ENCODE results near the gene CD99L2.

Gene CD99L2

DNA sequence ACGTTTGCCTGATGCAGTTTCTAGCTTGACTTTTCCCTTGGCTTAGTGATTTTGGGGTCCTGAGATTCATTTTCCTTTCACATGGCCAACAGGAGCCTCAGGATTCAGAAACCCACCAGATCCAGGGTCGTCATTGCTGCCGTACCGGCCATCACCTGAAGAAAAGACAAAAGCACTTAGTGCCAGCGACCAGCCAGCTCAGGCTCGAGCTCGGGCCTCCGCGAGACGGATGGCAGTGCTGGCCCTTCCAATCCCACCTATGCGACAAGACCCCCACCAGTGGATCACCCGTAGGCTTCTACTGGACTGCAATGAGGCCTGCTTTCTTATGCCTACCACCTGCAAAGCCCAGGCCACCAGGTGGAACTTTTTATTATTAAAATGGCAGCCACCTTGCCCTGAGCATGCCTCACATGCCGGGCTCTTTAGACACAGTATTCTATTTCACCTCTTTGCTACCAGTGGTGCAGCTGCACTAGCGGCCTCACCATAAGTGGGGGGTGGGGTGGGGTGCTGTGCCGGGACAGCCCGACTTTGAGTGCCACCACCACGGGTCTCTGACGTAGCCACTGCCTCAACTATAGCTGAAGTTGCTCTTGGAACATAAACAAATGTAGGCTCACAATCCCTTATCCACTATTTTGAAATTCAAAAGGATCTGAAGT lies 121.0 kb downstream of the CD99L2 start:
- TF ChIP-seq, protein P1, sequence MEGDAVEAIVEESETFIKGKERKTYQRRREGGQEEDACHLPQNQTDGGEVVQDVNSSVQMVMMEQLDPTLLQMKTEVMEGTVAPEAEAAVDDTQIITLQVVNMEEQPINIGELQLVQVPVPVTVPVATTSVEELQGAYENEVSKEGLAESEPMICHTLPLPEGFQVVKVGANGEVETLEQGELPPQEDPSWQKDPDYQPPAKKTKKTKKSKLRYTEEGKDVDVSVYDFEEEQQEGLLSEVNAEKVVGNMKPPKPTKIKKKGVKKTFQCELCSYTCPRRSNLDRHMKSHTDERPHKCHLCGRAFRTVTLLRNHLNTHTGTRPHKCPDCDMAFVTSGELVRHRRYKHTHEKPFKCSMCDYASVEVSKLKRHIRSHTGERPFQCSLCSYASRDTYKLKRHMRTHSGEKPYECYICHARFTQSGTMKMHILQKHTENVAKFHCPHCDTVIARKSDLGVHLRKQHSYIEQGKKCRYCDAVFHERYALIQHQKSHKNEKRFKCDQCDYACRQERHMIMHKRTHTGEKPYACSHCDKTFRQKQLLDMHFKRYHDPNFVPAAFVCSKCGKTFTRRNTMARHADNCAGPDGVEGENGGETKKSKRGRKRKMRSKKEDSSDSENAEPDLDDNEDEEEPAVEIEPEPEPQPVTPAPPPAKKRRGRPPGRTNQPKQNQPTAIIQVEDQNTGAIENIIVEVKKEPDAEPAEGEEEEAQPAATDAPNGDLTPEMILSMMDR (IDR thresholded peaks at IDR 0.05; ENCODE audit: insufficient read depth, low read length, missing control alignments): no peak
- DNase-seq (ENCODE audit: low read depth, low spot score): no peak
- H3K4me3 ChIP-seq (ENCODE audit: low read depth, low read length): no peak overlapping the region
- CTCF ChIA-PET: interaction anchor here (1.0 to 12.7 kb wide), 3 partner anchors 242 to 304 kb away, joined by 3 to 208 read pairs (median 4); no protein-coding TSS in a partner anchor
- POLR2A ChIA-PET: no interaction called here

DNA sequence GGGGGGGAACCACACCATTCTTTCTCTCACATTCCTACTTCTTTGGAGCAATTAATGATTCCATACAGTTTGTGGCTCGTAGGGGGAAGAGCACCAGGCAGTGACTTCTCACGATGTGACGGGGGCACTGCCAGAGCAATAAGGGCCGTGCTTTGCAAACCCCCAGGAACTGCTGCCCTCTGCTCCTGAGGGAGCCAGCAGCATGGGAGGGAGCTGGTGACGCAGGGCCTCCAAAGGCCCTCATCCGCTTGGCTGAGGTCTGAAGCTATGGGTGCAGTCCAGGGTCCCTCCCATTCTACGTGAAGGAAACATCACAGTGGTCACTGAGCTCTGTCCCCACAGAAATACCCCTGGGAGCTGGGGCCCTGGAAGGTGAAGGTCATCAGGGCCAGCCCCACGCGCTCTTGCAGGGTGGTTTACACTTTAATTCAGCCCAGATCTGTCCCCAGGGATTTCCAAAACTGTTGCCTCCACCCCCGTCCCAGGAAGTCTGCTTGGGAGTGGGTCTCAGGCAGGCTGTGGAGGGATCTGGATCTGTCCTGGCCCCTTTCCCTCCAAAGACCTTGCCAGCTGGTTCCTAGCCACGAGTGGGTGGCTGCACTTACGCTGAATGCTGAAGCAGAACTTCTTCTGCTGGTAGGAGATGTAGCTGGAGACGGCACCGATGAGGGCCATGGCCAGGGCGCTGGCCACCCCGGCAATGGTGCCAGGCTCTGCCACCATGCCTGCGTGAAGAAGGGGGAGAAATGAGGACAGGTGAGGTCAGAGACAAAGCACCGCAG lies 122.7 kb downstream of the CD99L2 start:
- ChIA-PET POLR2A (no interaction called here), CTCF (interaction anchor here (12.7 kb wide), 1 partner anchor 306 kb away, joined by 208 read pairs; no protein-coding TSS in a partner anchor)
- TF ChIP-seq, protein P1 (IDR thresholded peaks at IDR 0.05; ENCODE audit: insufficient read depth, low read length, missing control alignments): no peak
- H3K4me3 ChIP-seq (ENCODE audit: low read depth, low read length): no peak overlapping the region
- no peak for DNase-seq (ENCODE audit: low read depth, low spot score)

DNA sequence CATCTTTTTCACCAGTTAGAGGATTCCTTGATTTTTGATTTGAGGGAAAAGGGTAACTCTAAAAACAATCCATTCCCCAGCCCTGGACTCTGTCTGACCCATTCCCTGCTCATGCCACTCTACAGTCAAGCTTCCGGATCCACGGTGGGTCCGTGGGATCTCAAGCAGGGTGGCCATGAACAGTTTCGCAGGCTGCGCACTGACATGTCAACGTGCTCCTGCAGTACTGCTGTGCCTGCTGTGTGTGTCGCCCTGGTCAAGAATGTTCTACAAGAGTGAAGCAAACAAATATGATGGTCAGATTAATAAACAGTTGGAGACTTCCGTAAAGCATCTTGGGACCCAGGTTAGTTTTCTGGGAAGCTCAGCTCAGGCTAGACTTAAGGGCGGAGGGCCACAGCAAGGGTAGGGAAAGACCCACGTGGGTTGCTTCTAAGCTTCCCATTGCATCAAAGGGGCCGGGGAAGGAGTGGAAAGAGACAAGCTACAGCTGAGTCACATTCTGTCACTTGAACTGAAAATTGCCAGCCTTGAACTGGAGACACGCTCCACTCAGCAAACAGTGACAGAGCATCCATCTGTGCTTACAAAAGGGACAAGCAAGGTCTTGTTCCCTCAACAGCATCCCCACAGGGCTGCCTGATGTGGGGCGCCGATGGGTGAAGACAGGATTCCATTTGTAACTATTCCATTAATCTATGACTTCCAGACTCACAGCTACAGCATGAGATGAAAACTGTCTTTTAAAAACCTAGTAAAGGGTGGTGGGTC lies 123.5 kb downstream of the CD99L2 start:
- CTCF ChIA-PET: interaction anchor here (0.9 to 12.7 kb wide), 2 partner anchors 19 to 307 kb away, joined by 3 to 208 read pairs; no protein-coding TSS in a partner anchor
- TF ChIP-seq, protein P1 (IDR thresholded peaks at IDR 0.05; ENCODE audit: insufficient read depth, low read length, missing control alignments): no peak
- no peak for DNase-seq (ENCODE audit: low read depth, low spot score)
- POLR2A ChIA-PET: no interaction called here
- no peak overlapping the region for H3K4me3 ChIP-seq (ENCODE audit: low read depth, low read length)

DNA sequence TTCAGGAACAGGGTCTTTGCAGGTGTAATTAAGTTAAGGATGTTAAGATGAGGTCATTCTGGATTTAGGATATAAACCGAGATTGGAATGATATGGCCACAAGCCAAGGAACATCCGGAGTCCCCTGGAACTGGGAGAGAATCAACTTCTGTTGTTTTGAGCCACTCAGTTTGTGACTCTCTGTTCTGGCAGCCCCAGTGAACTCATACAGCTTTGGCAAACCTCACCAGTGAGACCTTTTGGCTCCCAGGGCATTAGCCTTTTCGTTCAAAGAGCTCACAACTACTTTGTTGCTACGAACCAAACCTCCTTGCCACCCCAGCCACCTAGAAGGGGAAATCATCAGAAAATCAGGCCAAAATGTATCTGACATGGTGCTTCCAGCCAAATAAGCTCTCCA lies 124.8 kb downstream of the CD99L2 start:
- CTCF ChIA-PET: interaction anchor here (2.5 to 12.7 kb wide), 2 partner anchors 11 to 308 kb away, joined by 9 to 208 read pairs; no protein-coding TSS in a partner anchor
- POLR2A ChIA-PET: no interaction called here
- TF ChIP-seq, protein P1 (IDR thresholded peaks at IDR 0.05; ENCODE audit: insufficient read depth, low read length, missing control alignments): no peak
- H3K4me3 ChIP-seq (ENCODE audit: low read depth, low read length): no peak overlapping the region
- no peak for DNase-seq (ENCODE audit: low read depth, low spot score)

DNA sequence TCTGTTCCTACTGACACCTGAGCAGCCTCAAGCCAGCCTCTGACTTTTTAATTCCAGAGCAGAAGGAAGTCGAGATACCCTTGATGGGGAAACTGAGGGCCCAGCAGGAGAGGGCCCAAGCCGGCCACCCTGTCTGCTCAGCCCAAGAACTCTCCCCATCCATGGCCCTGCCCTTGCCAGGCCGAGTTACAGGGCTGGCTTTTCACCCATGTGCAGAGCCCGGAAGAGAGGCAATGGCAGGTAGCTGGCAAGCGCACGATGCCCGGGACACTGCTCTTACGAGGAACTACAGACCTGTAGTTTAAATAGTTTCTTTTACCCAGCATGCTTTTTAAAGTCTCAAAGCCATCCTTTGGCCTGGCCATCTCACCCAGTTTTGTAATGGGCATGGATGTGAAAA lies 125.4 kb downstream of the CD99L2 start:
- DNase-seq (ENCODE audit: low read depth, low spot score): no peak
- ChIA-PET POLR2A (no interaction called here), CTCF (interaction anchor here (1.3 to 12.7 kb wide), 8 partner anchors 8 to 308 kb away, joined by 5 to 208 read pairs (median 8); no protein-coding TSS in a partner anchor)
- no peak overlapping the region for H3K4me3 ChIP-seq (ENCODE audit: low read depth, low read length)
- TF ChIP-seq, protein P1 (IDR thresholded peaks at IDR 0.05; ENCODE audit: insufficient read depth, low read length, missing control alignments): no peak
